ENCODE data around the gene MYL9.

DNA sequence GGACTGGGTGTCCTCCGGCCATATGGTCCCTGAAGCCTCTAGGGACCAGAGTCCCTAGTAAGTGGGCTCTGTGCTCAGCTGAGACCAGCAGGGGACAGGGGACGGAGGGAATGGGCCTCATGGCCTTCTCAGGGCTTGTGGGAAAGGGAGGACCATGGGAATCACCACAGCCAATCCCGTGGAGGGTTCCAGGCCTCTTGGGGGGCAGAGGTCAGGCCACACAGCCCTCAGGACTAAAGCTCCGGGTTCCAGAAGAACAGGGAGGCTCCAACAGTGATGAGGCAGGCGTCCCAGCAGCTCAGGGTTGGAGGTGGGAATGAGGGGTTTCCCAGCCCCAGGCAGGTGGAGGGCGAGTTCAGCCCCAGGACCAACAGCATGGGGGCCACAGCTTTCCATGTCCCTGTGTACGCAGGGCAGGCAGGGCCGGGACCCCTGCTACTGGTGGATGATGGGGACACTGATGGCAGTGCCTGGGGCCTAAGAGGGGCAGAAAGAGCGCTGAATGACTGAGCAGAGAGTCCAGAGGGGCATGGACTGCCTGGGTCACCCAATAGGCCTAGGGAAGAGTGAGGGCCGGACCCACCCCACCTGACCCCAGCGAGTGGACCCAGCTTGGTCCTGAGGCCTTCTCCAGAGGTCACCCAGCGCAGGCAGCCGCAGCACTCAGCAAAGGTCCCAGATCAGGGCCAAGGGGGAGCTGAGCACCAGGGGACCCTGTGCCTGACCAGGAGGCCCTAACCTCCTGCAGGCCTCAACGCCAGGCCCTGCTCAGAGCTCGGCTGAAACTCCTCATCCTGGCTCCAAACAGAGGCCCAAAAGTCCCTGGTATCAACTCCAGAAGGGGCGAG lies 8.8 kb downstream of the MYL9 start:
- TF ChIP-seq, protein P1, sequence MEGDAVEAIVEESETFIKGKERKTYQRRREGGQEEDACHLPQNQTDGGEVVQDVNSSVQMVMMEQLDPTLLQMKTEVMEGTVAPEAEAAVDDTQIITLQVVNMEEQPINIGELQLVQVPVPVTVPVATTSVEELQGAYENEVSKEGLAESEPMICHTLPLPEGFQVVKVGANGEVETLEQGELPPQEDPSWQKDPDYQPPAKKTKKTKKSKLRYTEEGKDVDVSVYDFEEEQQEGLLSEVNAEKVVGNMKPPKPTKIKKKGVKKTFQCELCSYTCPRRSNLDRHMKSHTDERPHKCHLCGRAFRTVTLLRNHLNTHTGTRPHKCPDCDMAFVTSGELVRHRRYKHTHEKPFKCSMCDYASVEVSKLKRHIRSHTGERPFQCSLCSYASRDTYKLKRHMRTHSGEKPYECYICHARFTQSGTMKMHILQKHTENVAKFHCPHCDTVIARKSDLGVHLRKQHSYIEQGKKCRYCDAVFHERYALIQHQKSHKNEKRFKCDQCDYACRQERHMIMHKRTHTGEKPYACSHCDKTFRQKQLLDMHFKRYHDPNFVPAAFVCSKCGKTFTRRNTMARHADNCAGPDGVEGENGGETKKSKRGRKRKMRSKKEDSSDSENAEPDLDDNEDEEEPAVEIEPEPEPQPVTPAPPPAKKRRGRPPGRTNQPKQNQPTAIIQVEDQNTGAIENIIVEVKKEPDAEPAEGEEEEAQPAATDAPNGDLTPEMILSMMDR (IDR thresholded peaks at IDR 0.05) = no peak
- no peak for TF ChIP-seq POLR2A (IDR thresholded peaks at IDR 0.05; ENCODE audit: low read depth)
- TF ChIP-seq POLR2AphosphoS5 (IDR thresholded peaks at IDR 0.05) = peak; percentile 7 to 65
